SK-N-SH (cell line): ENCODE data around the gene C1orf210. TPM values are rescaled to one million over a fixed set of nuclear protein-coding genes. Genes with fewer than 3 reads are reported as not detected.

Experiments
- CTCF ChIA-PET: fragments of 300-600, 350-600 bp; formaldehyde crosslinking; extraction: SDS; loops from one replicate; lab custom pipeline; 2021; lab: Yijun Ruan, JAX
- POLR2A ChIA-PET: fragments of 350-600 bp; sonication (Branson Sonifier 250); formaldehyde crosslinking; extraction: SDS; loops from one replicate; lab custom pipeline; 2020; ENCODE audit warnings: antibody characterized with exemption, inconsistent platforms; lab: Yijun Ruan, JAX
- DNase-seq: peaks from one replicate; pipeline ENCODE4 v3.0.0; 2012
- H2AFZ ChIP-seq: fragments of 200-600 bp; sonication (generic); 2 replicates; pipeline ENCODE4 v1.8.1; 2016; ENCODE audit warnings: antibody characterized with exemption, mild to moderate bottlenecking, low read depth
- H3F3A ChIP-seq: fragments of 200-600 bp; sonication (generic); replicated peaks from 2 replicates; pipeline ENCODE3; 2016; ENCODE audit warnings: antibody characterized with exemption, mild to moderate bottlenecking; ENCODE audit not compliant: insufficient read depth
- H3K27ac ChIP-seq, 2 experiments: fragments of 200-500 bp in 1 of 2; fragments of 200-600 bp in 1 of 2; sonication (Bioruptor generic) in 1 of 2; sonication (generic), shearing (Covaris generic) in 1 of 2; 2 replicates each; pipeline versions ENCODE4 v1.5.1 to v1.6.1; 2014 to 2016; ENCODE audit warnings: low read depth in 2 of 2, inconsistent platforms in 1 of 2, low read length in 1 of 2, mild to moderate bottlenecking in 1 of 2, mixed read lengths in 1 of 2
- H3K27me3 ChIP-seq: fragments of 200-600 bp; sonication (generic), shearing (Covaris generic); 2 replicates; pipeline ENCODE4 v1.6.1; 2016; ENCODE audit warnings: mixed run types; ENCODE audit not compliant: insufficient read depth
- H3K36me3 ChIP-seq, 2 experiments: fragments of 200-500 bp in 1 of 2; fragments of 200-600 bp in 1 of 2; sonication (Bioruptor generic) in 1 of 2; sonication (generic) in 1 of 2; replicated peaks in 1 of 2; 2 replicates each; pipeline versions ENCODE3 to v1.5.1; 2014 to 2016; ENCODE audit warnings: low read length in 1 of 2, mild to moderate bottlenecking in 1 of 2; ENCODE audit not compliant: insufficient read depth in 2 of 2, control insufficient read depth in 1 of 2
- H3K4me1 ChIP-seq, 2 experiments: fragments of 200-500 bp in 1 of 2; fragments of 200-600 bp in 1 of 2; sonication (Bioruptor generic) in 1 of 2; sonication (generic), shearing (Covaris generic) in 1 of 2; 2 replicates each; pipeline versions ENCODE4 v1.5.1 to v1.6.1; 2014 to 2016; ENCODE audit warnings: low read depth in 1 of 2, low read length in 1 of 2, mixed run types in 1 of 2; ENCODE audit not compliant: insufficient read depth in 2 of 2, control insufficient read depth in 1 of 2
- H3K4me2 ChIP-seq: fragments of 200-600 bp; sonication (generic), shearing (Covaris generic); 2 replicates; pipeline ENCODE4 v1.6.1; 2017; ENCODE audit warnings: mixed run types
- H3K4me3 ChIP-seq, 2 experiments: fragments of 200-500 bp in 1 of 2; fragments of 200-600 bp in 1 of 2; sonication (Bioruptor generic) in 1 of 2; sonication (generic), shearing (Covaris generic) in 1 of 2; 2 replicates each; pipeline versions ENCODE4 v1.5.1 to v1.8.1; 2014 to 2016; ENCODE audit warnings: low read depth in 2 of 2, inconsistent platforms in 1 of 2, low read length in 1 of 2, mild to moderate bottlenecking in 1 of 2, mixed read lengths in 1 of 2, moderate library complexity in 1 of 2
- H3K79me2 ChIP-seq: fragments of 200-600 bp; sonication (generic); 2 replicates; pipeline ENCODE4 v1.8.1; 2017; ENCODE audit warnings: mild to moderate bottlenecking; ENCODE audit not compliant: insufficient read depth
- H3K9ac ChIP-seq: fragments of 200-600 bp; sonication (generic); 2 replicates; pipeline ENCODE4 v1.6.1; 2017; ENCODE audit warnings: mixed run types
- H3K9me2 ChIP-seq: fragments of 200-600 bp; sonication (generic); 2 replicates; pipeline ENCODE4 v1.6.1; 2017; ENCODE audit warnings: mixed run types
- H3K9me3 ChIP-seq: fragments of 200-600 bp; sonication (generic); 2 replicates; pipeline ENCODE4 v1.6.1; 2017; ENCODE audit warnings: mixed run types, mild to moderate bottlenecking, moderate library complexity
- H4K20me1 ChIP-seq: fragments of 200-600 bp; sonication (generic); 2 replicates; pipeline ENCODE4 v1.6.1; 2017; ENCODE audit warnings: mild to moderate bottlenecking, mixed run types; ENCODE audit not compliant: insufficient read depth
- ELF1 ChIP-seq: IDR thresholded peaks from 2 replicates; pipeline ENCODE4 v1.4.0; 2012
- EP300 ChIP-seq, 2 experiments: IDR thresholded peaks; 2 replicates each; pipeline versions ENCODE4 v1.4.0 to v1.6.1; 2012; ENCODE audit warnings: borderline replicate concordance in 1 of 2, low read depth in 1 of 2, low read length in 1 of 2
- EZH2phosphoT487 ChIP-seq: fragments of 200-600 bp; sonication (generic); IDR thresholded peaks from 2 replicates; pipeline ENCODE4 v1.6.1; 2017; ENCODE audit warnings: low read depth, mixed run types, mild to moderate bottlenecking, antibody characterized with exemption, moderate library complexity, borderline replicate concordance
- FOXM1 ChIP-seq: IDR thresholded peaks from 2 replicates; pipeline ENCODE4 v1.4.0; 2012; ENCODE audit warnings: low read depth, mild to moderate bottlenecking
- GABPA ChIP-seq: IDR thresholded peaks from 2 replicates; pipeline ENCODE4 v1.4.0; 2012; ENCODE audit warnings: low read depth, mild to moderate bottlenecking
- GATA2 ChIP-seq: sonication (generic); formaldehyde crosslinking; IDR thresholded peaks from 2 replicates; pipeline ENCODE4 v1.5.0; 2020; ENCODE audit warnings: mild to moderate bottlenecking, missing genetic modification reagents
- JUND ChIP-seq: IDR thresholded peaks from 2 replicates; pipeline ENCODE4 v1.4.0; 2012
- MEF2A ChIP-seq: IDR thresholded peaks from 2 replicates; pipeline ENCODE4 v1.4.0; 2012; ENCODE audit warnings: low read depth, borderline replicate concordance
- NFIC ChIP-seq: IDR thresholded peaks from 2 replicates; pipeline ENCODE4 v1.4.0; 2012; ENCODE audit warnings: borderline replicate concordance
- NRF1 ChIP-seq: IDR thresholded peaks from 2 replicates; pipeline ENCODE4 v1.6.1; 2012; ENCODE audit warnings: low read depth, mild to moderate bottlenecking, low read length
- RAD21 ChIP-seq: IDR thresholded peaks from 2 replicates; pipeline ENCODE4 v1.6.1; 2012; ENCODE audit warnings: mild to moderate bottlenecking, low read length
- RCOR1 ChIP-seq: fragments of 150-350 bp; IDR thresholded peaks from 2 replicates; pipeline ENCODE4 v1.6.1; 2017; ENCODE audit warnings: antibody characterized with exemption, low read length
- SMC3 ChIP-seq: IDR thresholded peaks from 2 replicates; pipeline ENCODE4 v1.6.1; 2012; ENCODE audit warnings: low read depth, low read length, improper control_type of control experiment
- TEAD4 ChIP-seq: IDR thresholded peaks from 2 replicates; pipeline ENCODE4 v1.4.0; 2012; ENCODE audit warnings: mild to moderate bottlenecking, borderline replicate concordance; ENCODE audit not compliant: insufficient read depth
- WGBS: methylation state at CpG from one replicate; pipeline ENCODE4 v1.1.6; 2017; ENCODE audit warnings: low lambda C conversion rate; 5-methylcytosine and 5-hydroxymethylcytosine counted together
- polyA plus RNA-seq, 3 experiments: library from polyadenylated mRNA; depleted of rRNA; stranded (reverse); fragments of >200 nt; gene quantifications; 2 replicates each; pipeline ENCODE4 v1.2.3, GENCODE V29; 2012
- TF ChIP-seq, protein P1 (sequence below): IDR thresholded peaks from 2 replicates; pipeline ENCODE4 v1.6.1; 2012; ENCODE audit warnings: mild to moderate bottlenecking, low read depth, low read length, moderate library complexity
- TF ChIP-seq, protein P2 (sequence below): IDR thresholded peaks from 2 replicates; pipeline ENCODE4 v1.4.0; 2012; ENCODE audit warnings: low read depth, borderline replicate concordance

The C1orf210 gene
- polyA plus RNA-seq, 1 of the 3 experiments (the other 2 are of a cell fraction), result not detected

- Histone ChIP-seq H3K9me3 (no peaks in the 10 kb centered on the region), H3K27ac (no peak overlapping the region), H3K79me2 (no peaks in the 10 kb centered on the region), H3K9ac (no peak overlapping the region), H3K9me2 (no peaks in the 10 kb centered on the region), H2AFZ (no peak overlapping the region), H3K36me3 (no peaks in the 10 kb centered on the region), H4K20me1 (no peaks in the 10 kb centered on the region), H3K4me3 (no peak overlapping the region), H3K27me3 (no peaks in the 10 kb centered on the region), H3K4me2 (no peak overlapping the region), H3K4me1 (no peaks in the 10 kb centered on the region), H3F3A (no peaks in the 10 kb centered on the region)
- no peak for TF ChIP-seq EP300 (IDR thresholded peaks at IDR 0.05; ENCODE audit: borderline replicate concordance in 1 of 2, low read depth in 1 of 2, low read length in 1 of 2)
- TF ChIP-seq JUND, result no peak
- TF ChIP-seq FOXM1, result no peak
- TF ChIP-seq, protein P1, sequence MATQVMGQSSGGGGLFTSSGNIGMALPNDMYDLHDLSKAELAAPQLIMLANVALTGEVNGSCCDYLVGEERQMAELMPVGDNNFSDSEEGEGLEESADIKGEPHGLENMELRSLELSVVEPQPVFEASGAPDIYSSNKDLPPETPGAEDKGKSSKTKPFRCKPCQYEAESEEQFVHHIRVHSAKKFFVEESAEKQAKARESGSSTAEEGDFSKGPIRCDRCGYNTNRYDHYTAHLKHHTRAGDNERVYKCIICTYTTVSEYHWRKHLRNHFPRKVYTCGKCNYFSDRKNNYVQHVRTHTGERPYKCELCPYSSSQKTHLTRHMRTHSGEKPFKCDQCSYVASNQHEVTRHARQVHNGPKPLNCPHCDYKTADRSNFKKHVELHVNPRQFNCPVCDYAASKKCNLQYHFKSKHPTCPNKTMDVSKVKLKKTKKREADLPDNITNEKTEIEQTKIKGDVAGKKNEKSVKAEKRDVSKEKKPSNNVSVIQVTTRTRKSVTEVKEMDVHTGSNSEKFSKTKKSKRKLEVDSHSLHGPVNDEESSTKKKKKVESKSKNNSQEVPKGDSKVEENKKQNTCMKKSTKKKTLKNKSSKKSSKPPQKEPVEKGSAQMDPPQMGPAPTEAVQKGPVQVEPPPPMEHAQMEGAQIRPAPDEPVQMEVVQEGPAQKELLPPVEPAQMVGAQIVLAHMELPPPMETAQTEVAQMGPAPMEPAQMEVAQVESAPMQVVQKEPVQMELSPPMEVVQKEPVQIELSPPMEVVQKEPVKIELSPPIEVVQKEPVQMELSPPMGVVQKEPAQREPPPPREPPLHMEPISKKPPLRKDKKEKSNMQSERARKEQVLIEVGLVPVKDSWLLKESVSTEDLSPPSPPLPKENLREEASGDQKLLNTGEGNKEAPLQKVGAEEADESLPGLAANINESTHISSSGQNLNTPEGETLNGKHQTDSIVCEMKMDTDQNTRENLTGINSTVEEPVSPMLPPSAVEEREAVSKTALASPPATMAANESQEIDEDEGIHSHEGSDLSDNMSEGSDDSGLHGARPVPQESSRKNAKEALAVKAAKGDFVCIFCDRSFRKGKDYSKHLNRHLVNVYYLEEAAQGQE, result no peak
- TF ChIP-seq NRF1, result no peak
- TF ChIP-seq RCOR1, result no peak
- no peak for TF ChIP-seq RAD21
- no peak for TF ChIP-seq NFIC
- TF ChIP-seq, protein P2, sequence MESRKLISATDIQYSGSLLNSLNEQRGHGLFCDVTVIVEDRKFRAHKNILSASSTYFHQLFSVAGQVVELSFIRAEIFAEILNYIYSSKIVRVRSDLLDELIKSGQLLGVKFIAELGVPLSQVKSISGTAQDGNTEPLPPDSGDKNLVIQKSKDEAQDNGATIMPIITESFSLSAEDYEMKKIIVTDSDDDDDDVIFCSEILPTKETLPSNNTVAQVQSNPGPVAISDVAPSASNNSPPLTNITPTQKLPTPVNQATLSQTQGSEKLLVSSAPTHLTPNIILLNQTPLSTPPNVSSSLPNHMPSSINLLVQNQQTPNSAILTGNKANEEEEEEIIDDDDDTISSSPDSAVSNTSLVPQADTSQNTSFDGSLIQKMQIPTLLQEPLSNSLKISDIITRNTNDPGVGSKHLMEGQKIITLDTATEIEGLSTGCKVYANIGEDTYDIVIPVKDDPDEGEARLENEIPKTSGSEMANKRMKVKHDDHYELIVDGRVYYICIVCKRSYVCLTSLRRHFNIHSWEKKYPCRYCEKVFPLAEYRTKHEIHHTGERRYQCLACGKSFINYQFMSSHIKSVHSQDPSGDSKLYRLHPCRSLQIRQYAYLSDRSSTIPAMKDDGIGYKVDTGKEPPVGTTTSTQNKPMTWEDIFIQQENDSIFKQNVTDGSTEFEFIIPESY, result no peak
- no peak for TF ChIP-seq TEAD4
- no peak for TF ChIP-seq MEF2A
- TF ChIP-seq GABPA, result no peak
- TF ChIP-seq SMC3, result no peak
- no peak for TF ChIP-seq GATA2 (CRISPR knock-in tag)
- TF ChIP-seq ELF1, result no peak
- no peak for TF ChIP-seq EZH2phosphoT487
- CTCF ChIA-PET, result no interaction called here
- POLR2A ChIA-PET, result no interaction called here
- WGBS, result 64% methylated on average over 5 of the region's 5 CpGs
- no peak for DNase-seq
Measured at GRCh38 chr1:43322506-43322905, 37.1 kb upstream of the C1orf210 start.
